ENCODE results near the gene RCOR3.

GRCh38 chr1:211328866-211329475, 69.8 kb downstream of the RCOR3 start:
- no peak for TF ChIP-seq CTCF (IDR thresholded peaks at IDR 0.05)
- TF ChIP-seq POLR2A (IDR thresholded peaks at IDR 0.05): no peak
- TF ChIP-seq EP300 (IDR thresholded peaks at IDR 0.05; ENCODE audit: low read depth): no peak
